Smooth muscle cell (in vitro differentiated cells): ENCODE results near the gene LCNL1. TPM values are rescaled to one million over a fixed set of nuclear protein-coding genes. Genes with fewer than 3 reads are reported as not detected.

ENCODE experiments used
- DNase-seq: peaks from one replicate; lab custom pipeline; 2025; ENCODE audit not compliant: unreplicated experiment; lab: John Stamatoyannopoulos, UW
- H2AFZ ChIP-seq: fragments of 200-600 bp; sonication (generic); 2 replicates; pipeline ENCODE4 v1.6.0; 2016; ENCODE audit warnings: antibody characterized with exemption, low read depth, mild to moderate bottlenecking
- H3F3A ChIP-seq: fragments of 200-600 bp; sonication (generic); 2 replicates; pipeline ENCODE4 v1.6.0; 2017; ENCODE audit warnings: antibody characterized with exemption, low read depth
- H3K27ac ChIP-seq: fragments of 200-600 bp; sonication (generic); 2 replicates; pipeline ENCODE4 v1.5.1; 2016; ENCODE audit warnings: low read depth, mild to moderate bottlenecking
- H3K27me3 ChIP-seq: fragments of 200-600 bp; sonication (generic); 2 replicates; pipeline ENCODE4 v1.6.1; 2016; ENCODE audit warnings: low read depth, mild to moderate bottlenecking
- H3K36me3 ChIP-seq: fragments of 200-600 bp; sonication (generic); 2 replicates; pipeline ENCODE4 v1.5.1; 2016; ENCODE audit warnings: low read depth
- H3K4me1 ChIP-seq: fragments of 200-600 bp; sonication (generic); 2 replicates; pipeline ENCODE4 v1.5.1; 2016; ENCODE audit warnings: low read depth
- H3K4me2 ChIP-seq: fragments of 200-600 bp; sonication (generic); 2 replicates; pipeline ENCODE4 v1.6.0; 2016; ENCODE audit warnings: mild to moderate bottlenecking
- H3K4me3 ChIP-seq: fragments of 200-600 bp; sonication (generic); 2 replicates; pipeline ENCODE4 v1.5.1; 2016; ENCODE audit warnings: mild to moderate bottlenecking
- H3K79me2 ChIP-seq: fragments of 200-600 bp; sonication (generic); 2 replicates; pipeline ENCODE4 v1.6.0; 2016; ENCODE audit warnings: low read depth, mild to moderate bottlenecking
- H3K9ac ChIP-seq: fragments of 200-600 bp; sonication (generic); 2 replicates; pipeline ENCODE4 v1.6.0; 2016; ENCODE audit warnings: low read depth
- H3K9me3 ChIP-seq: fragments of 200-600 bp; sonication (generic); replicated peaks from 2 replicates; pipeline ENCODE4 v1.5.1; 2016; ENCODE audit warnings: low read depth
- H4K20me1 ChIP-seq: fragments of 200-600 bp; sonication (generic); 2 replicates; pipeline ENCODE4 v1.6.0; 2016; ENCODE audit warnings: low read depth
- CTCF ChIP-seq: fragments of 200-600 bp; sonication (generic); IDR thresholded peaks from 2 replicates; pipeline ENCODE4 v1.5.1; 2017; ENCODE audit warnings: borderline replicate concordance, mild to moderate bottlenecking, antibody characterized with exemption; ENCODE audit not compliant: insufficient read depth, poor library complexity, severe bottlenecking
- WGBS: methylation state at CpG from one replicate; pipeline ENCODE4 v1.1.7; 2016; ENCODE audit warnings: low lambda C conversion rate; 5-methylcytosine and 5-hydroxymethylcytosine counted together
- polyA plus RNA-seq: library from polyadenylated mRNA; unstranded; fragments of >200 nt; fragmentation: Nextera tagmentation; extraction: Ambion mirVana; gene quantifications from 2 replicates; pipeline ENCODE4 v1.2.1, GENCODE V29; 2016
- total RNA-seq: library from RNA; depleted of rRNA; stranded (reverse); fragments of >200 nt; gene quantifications from 2 replicates; pipeline ENCODE4 v1.2.3, GENCODE V29; 2014

Gene LCNL1
- total and polyA plus RNA-seq, 2 experiments from 2014 or later, result 0.89 to 1.1 TPM

- H3K36me3 ChIP-seq, result no peaks in the 10 kb centered on the region
- H3K4me3 ChIP-seq, result no peak overlapping the region
- no peaks in the 10 kb centered on the region for H3K4me1 ChIP-seq
- WGBS, result 90% methylated on average over 9 of the region's 9 CpGs
- no peaks in the 10 kb centered on the region for H3K79me2 ChIP-seq
- no peaks in the 10 kb centered on the region for H4K20me1 ChIP-seq
- no peaks in the 10 kb centered on the region for H3K9me3 ChIP-seq
- H3F3A ChIP-seq, result no peaks in the 10 kb centered on the region
- no peak for DNase-seq
- no peak overlapping the region for H3K4me2 ChIP-seq
- H3K9ac ChIP-seq, result no peak overlapping the region
- H2AFZ ChIP-seq, result no peak overlapping the region
- TF ChIP-seq CTCF, result no peak
- H3K27me3 ChIP-seq, result no peaks in the 10 kb centered on the region
- H3K27ac ChIP-seq, result no peak overlapping the region
Observed at GRCh38 chr9:136955943-136956335, 26.9 kb upstream of the LCNL1 start.

DNA sequence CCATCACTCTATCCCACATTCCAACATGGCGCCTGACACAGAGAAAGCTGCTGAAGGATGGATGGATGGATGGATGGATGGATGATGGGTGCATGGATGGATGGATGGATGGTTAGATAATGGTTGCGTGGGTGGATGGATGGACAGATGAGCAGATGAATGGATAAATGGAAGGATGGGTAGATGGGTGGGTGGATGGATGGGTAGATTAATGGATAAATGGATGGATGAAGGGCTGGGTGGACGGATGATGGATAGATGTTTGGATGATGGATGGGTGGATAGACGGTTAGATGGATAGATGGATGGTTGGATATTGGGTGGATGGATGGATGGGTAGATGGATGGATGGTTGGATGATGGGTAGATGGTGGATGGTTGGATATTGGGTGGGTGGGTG, 26.2 kb upstream of the LCNL1 start:
- H4K20me1 ChIP-seq, result no peaks in the 10 kb centered on the region
- no peak for DNase-seq
- H3K9ac ChIP-seq, result no peak overlapping the region
- no peaks in the 10 kb centered on the region for H3F3A ChIP-seq
- WGBS, result 93% methylated on average over 4 of the region's 4 CpGs
- H3K4me1 ChIP-seq, result no peaks in the 10 kb centered on the region
- H3K36me3 ChIP-seq, result no peaks in the 10 kb centered on the region
- no peak for TF ChIP-seq CTCF
- H3K79me2 ChIP-seq, result no peaks in the 10 kb centered on the region
- H2AFZ ChIP-seq, result no peak overlapping the region
- H3K27ac ChIP-seq, result no peak overlapping the region
- H3K4me3 ChIP-seq, result no peak overlapping the region
- H3K9me3 ChIP-seq, result no peaks in the 10 kb centered on the region
- H3K4me2 ChIP-seq, result no peak overlapping the region
- no peaks in the 10 kb centered on the region for H3K27me3 ChIP-seq

DNA sequence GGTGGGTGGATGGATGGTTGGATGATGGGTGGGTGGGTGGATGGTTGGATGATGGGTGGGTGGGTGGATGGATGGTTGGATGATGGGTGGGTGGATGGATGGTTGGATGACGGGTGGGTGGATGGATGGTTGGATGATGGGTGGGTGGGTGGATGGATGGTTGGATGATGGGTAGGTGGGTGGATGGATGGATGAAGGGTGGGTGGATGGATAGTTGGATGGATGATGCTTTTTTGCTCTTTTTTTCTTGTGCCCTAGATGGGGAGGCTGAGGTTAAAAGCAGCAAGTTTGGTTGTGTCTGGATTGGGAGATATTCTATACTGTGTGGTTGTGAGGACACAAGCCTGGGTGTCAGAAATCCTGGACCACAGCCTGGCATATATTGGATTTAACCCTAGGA, 25.3 kb upstream of the LCNL1 start:
- no CpG with 5 or more reads among the region's 1 CpG for WGBS
- no peaks in the 10 kb centered on the region for H3F3A ChIP-seq
- no peaks in the 10 kb centered on the region for H3K9me3 ChIP-seq
- H3K79me2 ChIP-seq, result no peaks in the 10 kb centered on the region
- H3K36me3 ChIP-seq, result no peaks in the 10 kb centered on the region
- no peaks in the 10 kb centered on the region for H3K27me3 ChIP-seq
- no peak for DNase-seq
- no peak overlapping the region for H3K4me3 ChIP-seq
- no peak overlapping the region for H3K9ac ChIP-seq
- no peak overlapping the region for H2AFZ ChIP-seq
- no peaks in the 10 kb centered on the region for H4K20me1 ChIP-seq
- no peak for TF ChIP-seq CTCF
- no peak overlapping the region for H3K4me2 ChIP-seq
- no peaks in the 10 kb centered on the region for H3K4me1 ChIP-seq
- no peak overlapping the region for H3K27ac ChIP-seq

DNA sequence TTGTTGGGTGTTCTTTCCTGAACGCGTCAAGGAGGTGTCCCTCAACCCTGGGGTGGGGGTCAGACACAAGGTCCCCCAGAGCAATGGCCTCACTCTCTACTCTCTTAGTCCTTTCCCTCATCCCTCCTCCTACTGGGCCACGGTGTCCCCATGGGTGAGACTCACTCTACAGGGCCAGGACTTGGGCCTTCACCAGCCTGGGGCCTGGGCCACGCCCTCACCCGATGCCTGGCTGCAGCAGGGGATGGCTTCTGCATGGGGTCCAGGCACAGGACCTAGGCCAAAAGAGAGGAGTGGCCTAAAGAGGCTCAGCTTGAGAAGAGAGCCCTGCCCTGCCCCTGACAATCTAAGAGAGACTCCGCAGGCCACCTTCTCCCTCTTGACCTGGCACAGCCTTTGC, 24.9 kb upstream of the LCNL1 start:
- Histone ChIP-seq H3K79me2 (no peaks in the 10 kb centered on the region), H3K4me2 (no peak overlapping the region), H3K27ac (no peak overlapping the region), H3K4me1 (no peaks in the 10 kb centered on the region), H3K36me3 (no peaks in the 10 kb centered on the region), H3K4me3 (no peak overlapping the region), H2AFZ (no peak overlapping the region), H3F3A (no peaks in the 10 kb centered on the region), H3K9ac (no peak overlapping the region), H4K20me1 (no peaks in the 10 kb centered on the region), H3K27me3 (no peaks in the 10 kb centered on the region), H3K9me3 (no peaks in the 10 kb centered on the region)
- no peak for DNase-seq
- TF ChIP-seq CTCF, result no peak
- 94% methylated on average over 6 of the region's 6 CpGs for WGBS
